ENCODE measurements around the gene RNASE11. TPM values are rescaled to one million over a fixed set of nuclear protein-coding genes. Genes with fewer than 3 reads are reported as not detected.

The RNASE11 gene
- total RNA-seq, 1 donor from 2014 or later = not detected

DNA sequence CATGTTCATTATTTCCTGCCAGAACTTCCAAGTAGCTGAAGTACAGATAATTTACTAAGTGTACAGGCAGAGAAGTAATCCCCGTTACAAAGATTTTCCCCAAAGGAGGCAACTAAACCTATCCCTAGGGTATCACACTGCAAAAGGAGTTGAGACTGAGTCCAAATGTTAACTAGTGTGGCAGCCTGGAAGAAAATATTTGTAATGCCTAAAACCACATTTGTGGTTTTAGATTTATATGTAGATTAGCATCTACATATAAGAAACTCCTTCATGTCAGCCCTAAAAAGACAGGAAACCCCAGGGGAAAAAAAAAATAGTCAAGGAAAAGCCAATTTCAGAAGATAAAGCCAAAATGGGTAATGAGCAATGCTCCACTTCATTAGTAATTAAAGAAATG, 4.8 kb upstream of the RNASE11 start:
- TF ChIP-seq, protein P1, sequence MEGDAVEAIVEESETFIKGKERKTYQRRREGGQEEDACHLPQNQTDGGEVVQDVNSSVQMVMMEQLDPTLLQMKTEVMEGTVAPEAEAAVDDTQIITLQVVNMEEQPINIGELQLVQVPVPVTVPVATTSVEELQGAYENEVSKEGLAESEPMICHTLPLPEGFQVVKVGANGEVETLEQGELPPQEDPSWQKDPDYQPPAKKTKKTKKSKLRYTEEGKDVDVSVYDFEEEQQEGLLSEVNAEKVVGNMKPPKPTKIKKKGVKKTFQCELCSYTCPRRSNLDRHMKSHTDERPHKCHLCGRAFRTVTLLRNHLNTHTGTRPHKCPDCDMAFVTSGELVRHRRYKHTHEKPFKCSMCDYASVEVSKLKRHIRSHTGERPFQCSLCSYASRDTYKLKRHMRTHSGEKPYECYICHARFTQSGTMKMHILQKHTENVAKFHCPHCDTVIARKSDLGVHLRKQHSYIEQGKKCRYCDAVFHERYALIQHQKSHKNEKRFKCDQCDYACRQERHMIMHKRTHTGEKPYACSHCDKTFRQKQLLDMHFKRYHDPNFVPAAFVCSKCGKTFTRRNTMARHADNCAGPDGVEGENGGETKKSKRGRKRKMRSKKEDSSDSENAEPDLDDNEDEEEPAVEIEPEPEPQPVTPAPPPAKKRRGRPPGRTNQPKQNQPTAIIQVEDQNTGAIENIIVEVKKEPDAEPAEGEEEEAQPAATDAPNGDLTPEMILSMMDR (IDR thresholded peaks at IDR 0.05; ENCODE audit: unreplicated experiment) = no peak
- no peaks in the 10 kb centered on the region for H3K36me3 Mint-ChIP-seq
- no peaks in the 10 kb centered on the region for H3K4me1 Mint-ChIP-seq
- H3K4me3 Mint-ChIP-seq = no peak overlapping the region
- no peaks in the 10 kb centered on the region for H3K9me3 Mint-ChIP-seq
- peaks cover 24% of the 10 kb centered on the region for H3K27me3 Mint-ChIP-seq (ENCODE audit: low read depth)
- DNase-seq (ENCODE audit: low spot score in 2 of 2, unreplicated experiment in 2 of 2) = no peak
- H3K27ac Mint-ChIP-seq = no peak overlapping the region

DNA sequence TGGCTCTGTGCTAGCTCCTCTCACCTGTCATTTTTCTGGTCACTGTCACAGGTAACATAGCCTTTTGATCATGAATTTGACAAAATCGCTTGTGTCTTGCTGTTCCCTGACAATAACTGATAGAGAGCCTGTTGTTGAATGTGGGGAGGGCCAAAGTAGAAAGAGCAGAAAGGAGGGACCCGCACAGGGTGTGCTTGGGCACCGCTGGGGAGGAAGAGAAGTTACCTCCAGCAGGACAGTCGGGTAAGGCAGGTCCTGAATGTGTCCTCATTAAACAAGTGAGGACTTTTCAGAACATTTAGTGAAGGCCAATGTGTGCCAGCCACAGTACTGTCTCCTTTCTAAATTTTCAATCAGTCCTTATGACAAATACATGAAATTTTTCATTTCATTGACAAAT, 3.4 kb upstream of the RNASE11 start, which contains the start of gene RNASE12:
Gene RNASE12, minus strand, starts transcription at position 142 of the 400 bp plus-strand sequence. CDS start 653 bp downstream, outside the sequence.
- Mint-ChIP-seq H3K27ac (no peak within 1 kb of the TSS), H3K9me3 (no peaks in the 10 kb centered on the region), H3K27me3 (ENCODE audit: low read depth) (peaks cover 27% of the 10 kb centered on the region), H3K4me3 (no peak within 1 kb of the TSS), H3K36me3 (no peaks in the 10 kb centered on the region), H3K4me1 (no peaks in the 10 kb centered on the region)
- TF ChIP-seq, protein P1 (IDR thresholded peaks at IDR 0.05; ENCODE audit: unreplicated experiment) = no peak
- no peak for DNase-seq (ENCODE audit: low spot score in 2 of 2, unreplicated experiment in 2 of 2)

DNA sequence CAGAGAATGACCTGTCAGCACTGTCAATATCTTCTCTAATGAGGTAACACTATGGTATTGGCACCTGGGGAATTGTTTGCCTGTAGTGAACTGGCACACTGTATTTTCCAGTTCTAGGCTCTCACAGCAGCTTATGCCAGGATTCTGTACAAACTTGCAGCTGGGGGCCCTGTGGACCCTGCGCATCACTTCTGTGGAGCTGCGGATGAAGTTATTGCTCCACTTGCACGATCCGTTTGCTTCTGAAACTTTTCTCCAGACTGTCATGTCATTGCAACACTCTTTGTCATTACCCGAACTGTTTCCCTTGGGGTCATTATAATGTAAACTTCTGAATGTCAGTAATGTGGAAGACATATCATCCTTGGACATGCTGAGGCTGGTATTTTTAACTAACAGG, 3.9 kb downstream of the RNASE11 start:
- TF ChIP-seq, protein P1 (IDR thresholded peaks at IDR 0.05; ENCODE audit: unreplicated experiment) = no peak
- H3K36me3 Mint-ChIP-seq = no peaks in the 10 kb centered on the region
- no peaks in the 10 kb centered on the region for H3K9me3 Mint-ChIP-seq
- peaks cover 19% of the 10 kb centered on the region for H3K27me3 Mint-ChIP-seq (ENCODE audit: low read depth)
- no peaks in the 10 kb centered on the region for H3K4me1 Mint-ChIP-seq
- H3K4me3 Mint-ChIP-seq = no peak overlapping the region
- no peak for DNase-seq (ENCODE audit: low spot score in 2 of 2, unreplicated experiment in 2 of 2)
- H3K27ac Mint-ChIP-seq = no peak overlapping the region

DNA sequence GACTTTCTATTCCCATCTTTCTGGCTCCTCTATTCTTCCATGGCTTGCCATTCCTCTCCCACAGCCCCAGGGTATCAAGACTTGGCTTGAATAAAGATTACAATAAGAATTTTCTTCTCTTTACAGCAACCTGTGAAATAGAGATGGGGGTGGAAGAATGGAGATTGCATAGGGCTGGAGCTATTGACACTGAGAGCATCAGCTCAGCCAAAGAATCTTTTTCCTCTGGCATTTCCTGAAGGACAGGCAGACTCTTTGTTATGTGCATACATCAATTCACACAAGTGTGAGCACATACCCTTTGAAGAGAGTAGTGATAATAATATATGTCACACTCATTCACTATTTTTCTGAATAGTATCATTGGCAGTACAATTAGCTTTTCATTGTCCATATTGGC, 4.7 kb downstream of the RNASE11 start:
- peaks cover 18% of the 10 kb centered on the region for H3K27me3 Mint-ChIP-seq (ENCODE audit: low read depth)
- no peak overlapping the region for H3K27ac Mint-ChIP-seq
- TF ChIP-seq, protein P1 (IDR thresholded peaks at IDR 0.05; ENCODE audit: unreplicated experiment) = no peak
- no peak overlapping the region for H3K4me3 Mint-ChIP-seq
- H3K4me1 Mint-ChIP-seq = no peaks in the 10 kb centered on the region
- no peaks in the 10 kb centered on the region for H3K9me3 Mint-ChIP-seq
- no peak for DNase-seq (ENCODE audit: low spot score in 2 of 2, unreplicated experiment in 2 of 2)
- H3K36me3 Mint-ChIP-seq = no peaks in the 10 kb centered on the region

DNA sequence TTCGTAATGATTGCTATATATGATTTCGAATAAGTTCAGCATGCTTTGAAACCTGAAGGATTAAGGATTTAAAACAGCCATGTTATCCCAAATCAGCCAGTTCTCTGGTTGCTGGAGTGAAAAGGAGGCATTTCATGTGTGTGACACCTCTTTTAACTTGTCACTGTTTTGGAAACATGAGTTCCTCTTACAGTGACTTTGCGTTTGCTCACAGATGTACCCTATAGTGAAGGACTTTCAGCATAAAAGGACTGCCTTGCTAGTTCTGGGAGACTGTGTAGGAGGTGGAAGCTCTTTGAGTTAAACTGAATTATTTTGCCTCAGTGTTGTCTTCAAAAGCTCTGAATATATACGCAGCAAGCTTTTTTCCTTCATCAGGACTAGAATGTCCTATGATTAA, 7.6 kb downstream of the RNASE11 start:
- no peaks in the 10 kb centered on the region for H3K9me3 Mint-ChIP-seq
- no peak overlapping the region for H3K4me3 Mint-ChIP-seq
- no peaks in the 10 kb centered on the region for H3K4me1 Mint-ChIP-seq
- no peak for DNase-seq (ENCODE audit: low spot score in 2 of 2, unreplicated experiment in 2 of 2)
- H3K27ac Mint-ChIP-seq = no peak overlapping the region
- H3K36me3 Mint-ChIP-seq = no peaks in the 10 kb centered on the region
- TF ChIP-seq, protein P1 (IDR thresholded peaks at IDR 0.05; ENCODE audit: unreplicated experiment) = no peak
- peaks cover 4% of the 10 kb centered on the region for H3K27me3 Mint-ChIP-seq (ENCODE audit: low read depth)
